ENCODE data around the gene JAZF1. TPM values are rescaled to one million over a fixed set of nuclear protein-coding genes. Genes with fewer than 3 reads are reported as not detected.
"Not testable (repeated sequence)": the region's sequence is repeated elsewhere in the genome, so short reads cannot be mapped to it uniquely, and the experiment has no call there.

The JAZF1 gene
- total RNA-seq, 2 donors from 2014 or later = 4.0 to 4.9 TPM

GRCh38 chr7:28018020-28018419 is 162.6 kb downstream of the JAZF1 start:
- ATAC-seq = no peak
- H3K36me3 ChIP-seq (replicated peaks in 1 of 2; ENCODE audit: insufficient read depth in 1 of 2, low read depth in 2 of 2) = no peaks in the 10 kb centered on the region
- no peaks in the 10 kb centered on the region for H3K9me3 ChIP-seq
- WGBS, 2 donors = 77 to 84% methylated on average over 7 of the region's 7 CpGs
- DNase-seq = no peak
- H3K27me3 ChIP-seq = no peaks in the 10 kb centered on the region
- intact Hi-C loops (cut with DNase I) = no loop called here
- H3K4me3 ChIP-seq = no peak overlapping the region
- no peak for TF ChIP-seq POLR2A (IDR thresholded peaks at IDR 0.05)
- TF ChIP-seq CTCF (IDR thresholded peaks at IDR 0.05) = no peak
- no peak overlapping the region for H3K27ac ChIP-seq
- H3K4me1 ChIP-seq = peaks cover 3% of the 10 kb centered on the region

GRCh38 chr7:28017372-28017771 is 163.2 kb downstream of the JAZF1 start:
- no peaks in the 10 kb centered on the region for H3K9me3 ChIP-seq
- H3K4me3 ChIP-seq = no peak overlapping the region
- TF ChIP-seq POLR2A (IDR thresholded peaks at IDR 0.05) (no peak), CTCF (IDR thresholded peaks at IDR 0.05) (no peak)
- DNase-seq (no peak), ATAC-seq (no peak)
- H3K36me3 ChIP-seq (replicated peaks in 1 of 2; ENCODE audit: insufficient read depth in 1 of 2, low read depth in 2 of 2) = no peaks in the 10 kb centered on the region
- H3K4me1 ChIP-seq = peaks cover 3% of the 10 kb centered on the region
- H3K27ac ChIP-seq = no peak overlapping the region
- 93 to 98% methylated on average over 4 of the region's 4 CpGs for WGBS, 2 donors
- intact Hi-C loops (cut with DNase I) = no loop called here
- no peaks in the 10 kb centered on the region for H3K27me3 ChIP-seq

GRCh38 chr7:28016297-28016696 is 164.3 kb downstream of the JAZF1 start:
- TF ChIP-seq POLR2A (IDR thresholded peaks at IDR 0.05) = no peak
- TF ChIP-seq CTCF (IDR thresholded peaks at IDR 0.05) = no peak
- H3K4me3 ChIP-seq = no peak overlapping the region
- no peak for DNase-seq
- H3K4me1 ChIP-seq = peaks cover 3% of the 10 kb centered on the region
- intact Hi-C loops (cut with DNase I) = no loop called here
- no peak overlapping the region for H3K27ac ChIP-seq
- ATAC-seq = no peak
- 75 to 85% methylated on average over 2 of the region's 2 CpGs for WGBS, 2 donors
- no peaks in the 10 kb centered on the region for H3K9me3 ChIP-seq
- no peaks in the 10 kb centered on the region for H3K27me3 ChIP-seq
- H3K36me3 ChIP-seq (replicated peaks in 1 of 2; ENCODE audit: insufficient read depth in 1 of 2, low read depth in 2 of 2) = no peaks in the 10 kb centered on the region

GRCh38 chr7:28015169-28015568 is 165.4 kb downstream of the JAZF1 start:
- H3K9me3 ChIP-seq = no peaks in the 10 kb centered on the region
- no peak for TF ChIP-seq CTCF (IDR thresholded peaks at IDR 0.05)
- 84 to 85% methylated on average over 4 of the region's 4 CpGs for WGBS, 2 donors
- H3K27me3 ChIP-seq = no peaks in the 10 kb centered on the region
- no peak overlapping the region for H3K27ac ChIP-seq
- H3K4me1 ChIP-seq = peaks cover 2% of the 10 kb centered on the region
- H3K36me3 ChIP-seq (replicated peaks in 1 of 2; ENCODE audit: insufficient read depth in 1 of 2, low read depth in 2 of 2) = no peaks in the 10 kb centered on the region
- intact Hi-C loops (cut with DNase I) = no loop called here
- no peak for ATAC-seq
- no peak overlapping the region for H3K4me3 ChIP-seq
- DNase-seq = no peak

- 95 to 97% methylated on average over 4 of the region's 4 CpGs for WGBS, 2 donors
- H3K27me3 ChIP-seq; H3K27ac ChIP-seq; H3K36me3 ChIP-seq (replicated peaks in 1 of 2; ENCODE audit: insufficient read depth in 1 of 2, low read depth in 2 of 2); H3K9me3 ChIP-seq; H3K4me3 ChIP-seq; intact Hi-C loops (cut with DNase I); DNase-seq; ATAC-seq; H3K4me1 ChIP-seq: not testable (repeated sequence)
These were observed 166.3 kb downstream of the JAZF1 start for GRCh38 chr7:28014340-28014739.
